ENCODE data around the gene SEPTIN8. TPM values are rescaled to one million over a fixed set of nuclear protein-coding genes. Genes with fewer than 3 reads are reported as not detected.

Gene SEPTIN8
- total RNA-seq, 1 experiment from 2014 or later: 38.2 TPM

DNA sequence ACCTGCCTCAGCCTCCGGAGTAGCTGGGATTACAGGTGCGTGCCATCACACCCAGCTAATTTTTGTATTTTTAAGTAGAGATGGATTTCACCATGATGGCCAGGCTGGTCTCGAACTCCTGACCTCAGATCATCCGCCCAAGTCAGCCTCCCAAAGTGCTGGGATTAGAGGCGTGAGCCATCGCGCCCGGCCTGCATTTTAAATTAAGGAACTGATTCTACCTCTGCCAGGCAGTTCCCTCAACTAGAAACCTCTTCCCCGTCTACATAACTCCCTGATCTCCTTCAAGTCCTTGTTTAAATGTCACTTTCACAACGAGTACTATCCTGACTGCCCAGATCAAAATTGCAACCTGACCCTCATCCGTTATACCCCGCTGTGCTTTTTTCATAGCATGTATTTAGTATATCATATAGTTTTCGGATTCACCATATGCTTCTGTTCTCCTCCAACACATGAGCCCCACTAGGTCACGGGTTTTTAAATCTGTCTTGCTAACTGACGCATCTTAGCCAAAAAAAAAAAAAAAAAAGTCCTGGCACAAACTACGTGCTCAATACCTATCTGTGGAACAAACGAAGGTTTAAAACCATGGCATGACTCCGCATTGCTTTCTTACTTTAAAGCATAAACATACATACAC is 35.2 kb upstream of the SEPTIN8 start:
- Histone ChIP-seq H4K20me1 (ENCODE audit: control insufficient read depth, insufficient read depth, insufficient read length) (no peaks in the 10 kb centered on the region), H3K79me2 (ENCODE audit: insufficient read depth, low read length) (no peaks in the 10 kb centered on the region), H3K56ac (ENCODE audit: insufficient read length, low read depth, low read length) (no peak overlapping the region), H3K4me1 (ENCODE audit: insufficient read depth, low read length) (no peaks in the 10 kb centered on the region), H2AFZ (ENCODE audit: low read length) (no peak overlapping the region), H4K8ac (replicated peaks; ENCODE audit: insufficient read length, low read depth, low read length) (no peak overlapping the region), H3K27me3 (ENCODE audit: insufficient read depth, low read length) (peaks cover 32% of the 10 kb centered on the region), H3K23ac (ENCODE audit: insufficient read length, low read depth, low read length) (no peak overlapping the region), H3K23me2 (ENCODE audit: insufficient read length, low read depth, low read length, poor library complexity, severe bottlenecking) (no peaks in the 10 kb centered on the region), H3K4me2 (ENCODE audit: insufficient read depth, insufficient read length, low read length) (no peak overlapping the region), H3T11ph (ENCODE audit: low read length) (no peak overlapping the region), H3K9me3 (ENCODE audit: control insufficient read depth, low read depth, low read length) (no peaks in the 10 kb centered on the region), H3K18ac (ENCODE audit: insufficient read length, low read depth, low read length) (no peak overlapping the region), H3K9ac (ENCODE audit: extremely low read depth, insufficient read length, low read length) (no peak overlapping the region), H2BK15ac (ENCODE audit: low read depth, low read length) (no peak overlapping the region), H3K27ac (ENCODE audit: insufficient read length, low read depth, low read length) (no peak overlapping the region), H4K5ac (ENCODE audit: insufficient read length, low read depth, low read length) (no peak overlapping the region), H3K14ac (ENCODE audit: insufficient read depth, low read length) (no peak overlapping the region), H2BK12ac (ENCODE audit: insufficient read length, low read depth, low read length) (no peak overlapping the region), H2BK120ac (ENCODE audit: low read depth, low read length, poor library complexity, severe bottlenecking) (no peak overlapping the region), H2BK5ac (ENCODE audit: insufficient read length, low read length) (no peak overlapping the region), H2AK5ac (ENCODE audit: insufficient read length, low read length) (no peak overlapping the region), H3K4ac (ENCODE audit: low read depth, low read length) (no peak overlapping the region), H3K79me1 (ENCODE audit: insufficient read depth, low read depth, low read length, poor library complexity, severe bottlenecking) (no peaks in the 10 kb centered on the region), H2BK20ac (ENCODE audit: low read depth, low read length, poor library complexity, severe bottlenecking) (no peak overlapping the region), H4K91ac (ENCODE audit: insufficient read length, low read depth, low read length) (no peak overlapping the region)
- Mint-ChIP-seq H3K9me3 (peaks cover 0 to 4% of the 10 kb centered on the region in 2 experiments; a peak in 3 of 5 replicates), H3K27ac (no peak overlapping the region), H3K4me3 (peak overlapping the region in 1 of 2 experiments; percentile 79; a peak in 3 of 5 replicates), H3K36me3 (ENCODE audit: insufficient read depth in 1 of 3, low read depth in 3 of 3) (peaks cover 0 to 4% (median 0%) of the 10 kb centered on the region in 3 experiments; a peak in 3 of 7 replicates), H3K4me1 (peaks cover 8 to 18% of the 10 kb centered on the region in 2 experiments), H3K27me3 (ENCODE audit: low read depth) (peaks cover 80% of the 10 kb centered on the region)
- no peak for DNase-seq
- TF ChIP-seq, protein P1, sequence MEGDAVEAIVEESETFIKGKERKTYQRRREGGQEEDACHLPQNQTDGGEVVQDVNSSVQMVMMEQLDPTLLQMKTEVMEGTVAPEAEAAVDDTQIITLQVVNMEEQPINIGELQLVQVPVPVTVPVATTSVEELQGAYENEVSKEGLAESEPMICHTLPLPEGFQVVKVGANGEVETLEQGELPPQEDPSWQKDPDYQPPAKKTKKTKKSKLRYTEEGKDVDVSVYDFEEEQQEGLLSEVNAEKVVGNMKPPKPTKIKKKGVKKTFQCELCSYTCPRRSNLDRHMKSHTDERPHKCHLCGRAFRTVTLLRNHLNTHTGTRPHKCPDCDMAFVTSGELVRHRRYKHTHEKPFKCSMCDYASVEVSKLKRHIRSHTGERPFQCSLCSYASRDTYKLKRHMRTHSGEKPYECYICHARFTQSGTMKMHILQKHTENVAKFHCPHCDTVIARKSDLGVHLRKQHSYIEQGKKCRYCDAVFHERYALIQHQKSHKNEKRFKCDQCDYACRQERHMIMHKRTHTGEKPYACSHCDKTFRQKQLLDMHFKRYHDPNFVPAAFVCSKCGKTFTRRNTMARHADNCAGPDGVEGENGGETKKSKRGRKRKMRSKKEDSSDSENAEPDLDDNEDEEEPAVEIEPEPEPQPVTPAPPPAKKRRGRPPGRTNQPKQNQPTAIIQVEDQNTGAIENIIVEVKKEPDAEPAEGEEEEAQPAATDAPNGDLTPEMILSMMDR (conservative IDR thresholded peaks at IDR 0.05): no peak
- no CpG with 5 or more reads among the region's 18 CpGs for WGBS (ENCODE audit: extremely low coverage, insufficient read length, low lambda C conversion rate)

All from H9 (cell line).